Gastrocnemius medialis (tissue), 4 donors: Measurements from ENCODE around the gene P2RX4.

ENCODE experiments used
- CTCF ChIP-seq, 5 experiments: fragments of 450-650 bp in 3 of 5; fragments of 200-600 bp in 2 of 5; sonication (generic) in 2 of 5; IDR thresholded peaks in 4 of 5; conservative IDR thresholded peaks in 1 of 5; 1 replicate in 4 of 5; 2 replicates in 1 of 5; pipeline ENCODE4 v1.5.1; 2016 to 2019; ENCODE audit warnings: antibody characterized with exemption in 5 of 5, mild to moderate bottlenecking in 3 of 5, moderate library complexity in 3 of 5
- POLR2A ChIP-seq, 2 donors: fragments of 450-650 bp; IDR thresholded peaks; one replicate each; pipeline ENCODE4 v1.6.1; 2017; ENCODE audit warnings: antibody characterized with exemption in 2 of 2, mild to moderate bottlenecking in 2 of 2, moderate library complexity in 2 of 2

- TF ChIP-seq POLR2A (IDR thresholded peaks at IDR 0.05) (no peak), CTCF (IDR thresholded peaks at IDR 0.05 in 4 of 5, conservative IDR thresholded peaks at IDR 0.05 in 1 of 5) (no peak)
Observed at GRCh38 chr12:121219353-121219986, 9.5 kb downstream of the P2RX4 start.
